Amniotic stem cell (primary cell): ENCODE data around the gene BRSK2.

Experiments used
- DNase-seq: peaks from one replicate; lab custom pipeline; 2025; lab: John Stamatoyannopoulos, UW

Gene BRSK2

DNA sequence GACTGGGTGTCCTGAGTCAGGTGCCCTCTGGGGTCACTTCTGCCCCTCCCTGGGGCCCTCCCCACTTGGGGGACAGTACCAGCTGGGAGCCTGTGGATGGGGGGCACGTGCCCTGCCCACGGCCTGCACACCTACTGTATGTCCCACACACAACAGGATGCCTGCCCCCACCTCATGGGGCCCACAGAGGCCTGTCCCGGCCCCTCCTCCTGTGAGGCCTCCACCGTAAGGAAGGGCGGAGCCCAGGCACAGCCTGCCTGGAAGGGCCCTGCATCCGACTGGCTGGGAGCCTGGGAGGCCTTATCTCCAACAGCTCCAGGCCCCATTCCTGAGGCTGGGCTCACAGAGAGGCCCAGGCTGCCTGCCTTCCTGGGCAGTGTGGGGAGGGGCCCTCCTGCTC, 47.8 kb downstream of the BRSK2 start:
- DNase-seq, result peak; percentile 9

DNA sequence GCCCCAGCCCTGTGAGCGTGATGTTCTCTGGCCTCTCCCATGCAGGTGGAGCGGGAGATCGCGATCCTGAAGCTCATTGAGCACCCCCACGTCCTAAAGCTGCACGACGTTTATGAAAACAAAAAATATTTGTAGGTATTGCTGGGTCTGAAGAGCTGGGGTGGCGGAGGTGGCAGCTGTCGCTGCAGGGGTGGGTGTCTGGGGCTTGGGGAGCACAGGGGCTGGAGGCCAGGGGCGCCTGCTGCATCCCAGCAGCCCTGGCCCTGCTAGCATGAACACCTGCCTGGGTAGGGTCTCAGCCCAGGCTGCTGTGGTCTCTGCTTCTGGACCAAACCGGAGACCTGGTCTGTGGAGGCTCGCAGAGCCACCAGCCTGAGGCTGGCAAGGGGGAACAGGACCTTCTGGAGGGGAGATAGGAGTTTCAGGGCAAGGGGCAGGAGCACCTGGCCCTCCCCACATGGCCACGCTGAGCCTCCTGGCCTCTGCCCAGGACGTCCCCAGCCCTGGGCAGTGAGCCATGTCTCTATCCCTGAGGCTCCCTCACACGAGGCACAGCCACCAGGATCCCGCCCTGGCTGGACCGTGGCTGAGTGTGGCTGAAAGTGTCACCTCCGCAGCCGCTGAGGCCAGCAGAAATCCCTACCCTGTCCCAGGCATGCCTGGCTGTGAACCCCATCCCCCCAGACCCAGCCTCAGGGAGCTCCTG, 48.7 kb downstream of the BRSK2 start:
- DNase-seq, result no peak

DNA sequence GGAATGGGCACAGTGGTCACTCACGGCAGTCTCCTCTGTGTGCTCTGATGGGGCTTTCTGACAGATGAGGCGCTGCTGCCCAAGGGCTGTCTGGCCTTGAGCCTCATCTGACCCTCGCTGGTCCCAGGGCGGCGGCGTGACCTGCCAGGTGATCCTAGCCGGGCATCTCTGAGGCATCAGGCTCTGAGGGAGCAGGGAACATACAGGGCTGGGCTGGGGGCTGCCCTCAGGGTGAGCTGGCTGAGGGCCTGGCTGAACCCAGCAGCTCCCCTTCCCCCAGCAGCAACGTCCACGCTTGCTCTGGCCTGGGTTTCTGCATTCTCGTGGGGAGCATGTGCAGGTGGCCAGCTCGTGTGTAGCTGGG, 49.2 kb downstream of the BRSK2 start:
- no peak for DNase-seq

DNA sequence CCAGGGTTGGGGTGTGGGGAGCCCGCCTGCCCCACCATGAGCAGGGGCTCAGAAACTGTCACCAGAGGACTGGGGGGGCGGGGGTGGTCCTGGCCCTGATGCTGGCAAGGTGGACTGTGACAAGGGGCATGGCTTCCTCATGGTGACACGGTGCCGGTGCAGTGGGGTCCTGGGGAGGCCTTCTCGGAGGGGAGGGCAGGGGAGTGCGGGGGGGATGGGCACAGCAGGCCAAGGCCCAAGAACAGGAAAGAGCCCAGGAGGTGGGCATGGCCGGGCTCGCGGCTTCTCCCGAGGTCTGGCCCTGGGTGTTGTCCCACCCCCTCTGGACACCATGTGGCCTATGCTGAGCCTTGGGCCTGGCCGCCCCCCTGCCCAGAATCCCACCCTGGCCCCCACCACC, 49.6 kb downstream of the BRSK2 start:
- DNase-seq, result no peak

DNA sequence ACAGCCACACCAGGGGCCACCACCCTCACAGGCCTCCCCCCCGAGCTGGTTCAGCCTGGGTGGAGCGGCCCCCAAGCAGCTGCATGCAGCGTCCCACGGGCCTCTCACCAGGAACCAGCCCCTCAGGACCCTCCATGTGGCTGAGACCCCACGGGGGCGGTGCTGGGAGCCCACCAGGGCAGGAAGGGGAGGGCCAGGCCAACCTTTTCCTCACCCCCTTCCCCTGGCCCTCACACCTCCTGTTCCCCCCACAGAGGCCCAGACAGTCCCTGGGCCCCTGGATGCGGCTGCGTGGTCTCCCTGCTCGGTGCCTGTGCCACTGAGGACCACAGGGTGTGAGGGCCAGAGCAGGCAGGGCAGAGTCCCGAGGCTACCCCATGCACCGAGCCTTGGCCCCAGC, 50.3 kb downstream of the BRSK2 start:
- DNase-seq, result no peak

DNA sequence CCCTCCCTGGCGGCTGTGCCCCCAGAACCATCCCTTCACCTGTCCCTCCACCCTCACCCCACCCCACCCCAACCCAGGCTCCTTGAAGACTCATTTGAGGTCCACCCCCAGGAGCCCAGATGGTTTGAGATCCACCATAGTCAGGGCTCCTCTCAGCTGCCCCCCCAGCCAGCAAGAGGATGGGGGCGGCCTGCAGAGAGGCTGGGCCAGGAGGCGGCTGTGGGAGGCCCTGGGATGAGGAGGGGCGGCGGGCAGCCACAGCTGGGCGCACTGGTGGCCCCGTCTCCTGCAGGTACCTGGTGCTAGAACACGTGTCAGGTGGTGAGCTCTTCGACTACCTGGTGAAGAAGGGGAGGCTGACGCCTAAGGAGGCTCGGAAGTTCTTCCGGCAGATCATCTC, 50.8 kb downstream of the BRSK2 start:
- no peak for DNase-seq

DNA sequence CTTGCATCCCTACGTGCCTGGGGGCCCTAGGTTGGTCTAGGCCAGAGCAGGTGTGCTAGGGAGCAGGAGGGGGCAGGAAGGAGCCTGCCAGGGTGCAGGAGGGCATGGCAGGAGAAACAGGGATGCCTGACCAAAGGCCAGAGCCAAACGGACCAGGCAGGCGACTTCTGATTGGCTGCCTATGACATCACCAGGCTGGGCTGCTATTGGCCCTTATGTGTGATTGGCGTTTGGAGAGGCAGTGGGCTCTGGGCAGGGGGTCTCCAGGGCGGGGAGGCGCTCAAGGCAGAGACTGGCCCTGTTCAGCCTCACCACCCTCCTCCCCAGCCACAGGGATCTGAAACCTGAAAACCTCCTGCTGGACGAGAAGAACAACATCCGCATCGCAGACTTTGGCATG, 52.4 kb downstream of the BRSK2 start:
- DNase-seq, result no peak

DNA sequence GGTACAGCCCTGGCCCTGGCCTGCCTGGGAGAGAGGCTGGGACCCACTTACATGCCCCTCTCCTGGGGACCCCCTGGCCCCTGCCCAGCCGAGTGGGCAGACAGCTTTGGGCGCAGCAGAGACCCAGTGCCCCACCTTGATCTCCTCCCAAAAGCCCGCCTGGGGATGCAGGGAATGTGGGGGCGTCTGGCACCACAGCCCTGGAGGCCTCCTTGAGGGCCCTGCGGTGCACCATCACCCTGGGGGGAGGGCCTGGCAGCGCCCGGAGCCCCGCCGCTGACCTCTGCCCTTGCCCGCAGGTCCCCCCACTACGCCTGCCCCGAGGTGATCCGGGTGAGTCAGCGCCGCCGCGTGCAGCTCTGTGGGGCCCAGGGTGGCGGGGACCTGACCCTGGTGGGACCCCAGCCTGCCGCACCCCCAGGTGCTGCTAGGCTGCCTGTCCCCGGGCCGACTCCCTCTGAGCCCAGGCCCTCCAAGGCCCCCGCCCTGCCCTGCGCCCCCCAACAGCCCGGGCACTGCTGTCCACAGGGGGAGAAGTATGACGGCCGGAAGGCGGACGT, 53.2 kb downstream of the BRSK2 start:
- DNase-seq, result no peak

DNA sequence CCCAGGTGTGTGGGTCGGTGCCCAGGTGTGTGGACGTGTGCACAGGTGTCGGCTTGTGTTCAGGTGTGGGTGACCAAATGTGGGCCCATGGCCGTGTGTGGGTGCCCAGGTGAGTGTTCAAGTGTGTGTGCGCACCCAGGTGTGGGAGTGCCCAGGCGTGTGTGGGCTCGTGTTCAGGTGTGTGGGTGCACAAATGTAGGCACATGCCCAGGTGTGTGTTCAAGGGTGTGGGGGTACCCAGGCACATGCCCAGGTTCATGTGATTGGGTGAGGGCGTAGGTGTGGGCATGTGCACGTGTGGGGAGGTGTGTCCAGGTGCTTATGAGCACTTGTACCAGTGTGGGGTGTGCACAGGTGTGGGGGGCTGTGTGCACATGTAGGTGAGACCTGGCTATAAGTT, 54.0 kb downstream of the BRSK2 start:
- no peak for DNase-seq

DNA sequence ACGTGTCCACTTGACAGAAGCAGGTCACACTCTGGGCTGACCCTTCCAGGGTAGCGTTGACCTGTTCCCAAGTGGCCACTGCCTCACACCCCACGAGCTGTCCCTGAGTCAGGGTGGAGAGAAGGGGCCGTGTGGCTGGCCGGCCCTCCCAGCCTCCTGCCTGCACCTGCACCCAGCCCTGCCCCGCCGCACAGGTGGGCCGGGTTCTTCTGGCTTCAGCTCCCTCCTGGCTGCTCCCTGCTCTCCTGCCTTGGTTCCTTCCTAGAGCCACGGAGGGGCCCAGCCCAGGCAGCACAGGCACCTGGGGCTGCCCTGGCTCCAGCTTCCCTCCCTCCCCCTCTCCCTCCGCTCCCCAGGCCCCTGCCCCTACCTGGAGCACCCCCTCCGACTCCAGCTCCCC, 54.6 kb downstream of the BRSK2 start:
- no peak for DNase-seq

DNA sequence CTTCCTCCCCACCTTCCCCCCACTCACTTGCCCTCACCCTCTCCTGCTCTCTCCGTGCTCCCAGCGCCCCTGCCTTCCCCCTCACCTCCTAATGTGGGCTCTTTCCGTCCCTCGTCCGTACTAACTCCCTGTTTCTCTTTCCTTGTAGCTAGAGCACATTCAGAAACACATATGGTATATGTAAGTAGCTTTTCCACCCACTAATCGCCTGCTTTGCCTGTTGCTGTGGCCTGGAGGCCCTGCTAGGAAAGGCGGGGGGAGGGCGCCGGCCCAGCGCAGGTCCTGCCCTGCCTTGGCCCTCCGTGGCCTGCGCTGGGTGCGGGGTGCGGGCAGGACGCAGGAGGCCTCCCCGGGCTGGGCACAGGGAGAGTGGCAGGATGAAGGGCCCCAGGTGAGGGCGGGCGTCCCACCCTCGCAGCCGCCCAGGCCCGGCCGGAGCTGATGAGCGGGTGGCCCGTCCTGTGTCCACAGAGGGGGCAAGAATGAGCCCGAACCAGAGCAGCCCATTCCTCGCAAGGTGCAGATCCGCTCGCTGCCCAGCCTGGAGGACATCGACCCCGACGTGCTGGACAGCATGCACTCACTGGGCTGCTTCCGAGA, 55.2 kb downstream of the BRSK2 start:
- DNase-seq, result no peak

DNA sequence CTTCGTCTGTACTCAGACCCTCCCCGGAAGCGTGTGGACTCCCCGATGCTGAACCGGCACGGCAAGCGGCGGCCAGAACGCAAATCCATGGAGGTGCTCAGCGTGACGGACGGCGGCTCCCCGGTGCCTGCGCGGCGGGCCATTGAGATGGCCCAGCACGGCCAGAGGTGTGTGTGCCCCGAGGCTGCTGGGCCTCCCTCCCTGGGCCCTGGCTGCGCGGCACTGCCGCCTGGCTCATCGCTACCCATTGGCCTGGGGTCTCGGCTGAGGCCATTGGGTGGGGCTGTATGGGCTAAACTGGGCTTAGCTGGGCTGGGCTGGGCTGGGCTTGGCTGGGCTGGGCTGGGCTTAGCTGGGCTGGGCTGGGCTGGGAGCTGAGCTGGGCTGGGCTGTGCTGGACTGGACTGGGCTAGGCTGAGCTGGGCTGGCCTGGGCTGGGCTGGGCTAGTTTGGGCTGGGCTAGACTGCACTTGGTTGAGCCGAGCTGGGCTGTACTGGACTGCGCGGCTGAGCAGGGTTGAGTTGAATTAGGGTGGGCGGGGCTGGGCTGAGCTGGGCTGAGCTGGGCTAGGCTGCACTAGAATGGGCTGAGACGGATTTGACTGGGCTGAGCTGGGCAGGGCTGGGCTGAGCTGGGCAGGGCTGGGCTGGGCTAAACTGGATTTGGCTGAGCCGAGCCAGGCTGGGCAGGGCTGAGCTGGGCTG, 56.2 kb downstream of the BRSK2 start:
- DNase-seq, result no peak

DNA sequence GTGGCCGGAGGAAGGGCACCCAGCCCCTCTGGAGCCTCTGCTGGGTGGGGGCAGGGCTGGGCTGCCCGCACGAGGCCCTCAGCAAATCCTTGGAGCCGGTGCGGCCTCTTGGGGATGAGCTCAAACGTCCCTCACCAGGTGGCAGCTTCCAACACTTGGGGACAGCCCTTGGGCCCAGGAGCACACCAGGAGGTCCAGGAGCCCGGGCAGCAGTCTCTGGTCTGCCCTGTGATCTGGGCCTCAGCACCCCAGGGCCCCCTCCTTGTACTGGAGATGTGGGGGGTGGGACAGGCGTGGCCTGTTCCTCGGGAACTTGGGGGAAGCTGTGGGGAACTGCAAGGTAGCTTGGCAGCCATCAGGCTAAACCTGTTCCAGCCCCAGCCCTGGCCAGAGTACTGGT, 56.9 kb downstream of the BRSK2 start:
- DNase-seq, result no peak

DNA sequence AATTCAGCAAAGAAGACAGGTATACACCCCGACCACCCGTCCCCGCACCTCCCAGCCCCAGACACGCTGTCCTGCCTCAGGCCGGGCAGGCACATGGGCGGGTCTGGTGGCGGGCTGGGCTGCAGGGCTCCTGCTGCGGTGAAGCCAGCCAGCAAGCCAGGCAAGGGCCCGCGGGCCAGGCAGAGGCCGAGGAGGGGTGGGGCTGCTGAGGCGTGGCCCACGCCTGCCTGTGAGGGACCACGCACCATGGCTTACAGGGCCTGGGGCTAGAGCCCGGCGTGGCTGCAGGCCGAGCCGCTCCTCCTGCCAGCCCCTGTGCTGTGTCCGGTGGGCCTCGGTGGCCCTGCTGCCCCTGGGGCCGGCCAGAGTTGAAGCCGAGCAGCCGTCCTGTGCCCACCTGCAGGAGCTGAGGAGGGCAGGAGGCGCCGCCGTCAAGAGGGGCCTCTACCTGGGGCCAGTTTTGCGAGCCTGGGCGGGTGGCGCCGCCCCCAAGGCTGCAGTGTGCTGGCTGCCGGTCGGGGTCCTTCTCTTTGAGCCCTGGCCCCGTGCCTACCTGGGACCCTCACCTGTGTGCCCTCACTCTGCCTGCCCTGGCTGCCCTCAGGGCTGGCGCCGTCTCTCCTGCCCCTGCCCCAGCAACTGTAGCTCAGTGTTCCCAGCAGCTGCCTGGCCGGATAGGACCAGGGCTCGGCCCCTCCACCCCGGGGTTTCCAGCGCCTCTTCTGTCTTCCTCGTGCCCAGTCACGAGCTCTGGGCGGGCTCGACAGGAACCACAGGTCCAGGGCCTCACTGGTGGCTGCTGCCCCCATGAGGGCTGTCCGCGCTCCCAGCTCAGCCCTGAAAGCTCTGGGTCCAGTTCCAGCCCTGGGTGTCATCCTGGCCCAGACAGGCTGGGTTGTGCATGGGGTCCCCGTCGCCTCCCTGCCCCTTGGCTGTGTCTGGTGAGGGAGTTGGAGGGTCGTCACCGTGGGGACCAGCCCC, 58.4 kb downstream of the BRSK2 start:
- DNase-seq, result no peak

DNA sequence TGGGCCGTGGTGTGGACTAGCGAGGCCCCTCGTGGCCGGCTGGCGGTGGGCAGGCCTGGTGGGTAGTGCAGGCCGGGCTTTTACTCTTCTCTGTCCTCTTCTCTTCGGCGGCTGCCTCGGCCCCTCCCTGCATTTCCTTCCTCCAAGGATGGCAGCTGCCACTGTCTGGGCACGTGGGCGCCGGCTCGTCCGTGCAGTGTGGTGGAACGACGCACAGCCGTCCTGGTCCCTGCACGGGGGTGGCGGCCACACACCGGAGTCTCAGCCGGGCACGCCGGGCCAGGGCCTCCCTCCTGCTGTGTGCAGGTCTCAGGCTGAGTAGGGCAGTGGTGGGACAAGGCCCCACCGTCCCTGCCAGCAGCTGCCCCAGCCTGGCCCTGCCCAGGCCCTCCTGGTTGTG, 59.1 kb downstream of the BRSK2 start:
- no peak for DNase-seq

DNA sequence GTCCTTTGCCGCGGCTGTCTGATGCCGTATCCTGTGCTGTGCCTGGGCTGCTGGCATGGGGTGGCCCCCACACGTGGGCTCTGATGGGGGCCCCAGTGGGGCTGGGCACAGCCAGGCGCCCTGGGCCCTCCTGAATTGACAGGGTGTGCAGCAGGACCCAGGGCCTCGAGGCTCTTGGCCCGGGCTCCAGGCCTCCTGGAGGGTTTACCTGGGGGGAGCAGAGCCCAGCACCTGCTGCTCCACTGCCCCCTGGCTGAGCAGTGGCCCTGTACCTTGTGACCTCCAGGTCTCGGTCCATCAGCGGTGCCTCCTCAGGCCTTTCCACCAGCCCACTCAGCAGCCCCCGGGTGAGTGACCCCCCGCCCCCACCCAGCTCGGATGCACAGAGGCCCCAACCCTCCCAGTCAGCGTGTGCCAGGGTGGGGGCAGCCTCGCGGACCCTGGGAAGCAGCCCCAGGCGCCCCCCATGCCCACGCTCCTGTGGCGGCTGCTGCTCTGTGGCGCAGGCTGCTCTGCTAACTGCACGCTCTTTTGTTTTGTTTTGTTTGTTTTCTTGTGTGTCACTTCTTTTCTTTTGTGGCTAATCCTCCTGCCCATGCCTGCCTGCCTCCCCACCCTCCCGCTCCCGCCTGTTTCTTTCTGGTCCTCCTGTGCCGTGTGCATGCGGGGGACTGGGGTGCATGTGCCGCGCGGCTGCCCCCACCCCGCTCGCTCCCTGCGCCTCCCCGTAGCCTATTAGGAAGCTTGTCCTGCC, 59.9 kb downstream of the BRSK2 start:
- no peak for DNase-seq

DNA sequence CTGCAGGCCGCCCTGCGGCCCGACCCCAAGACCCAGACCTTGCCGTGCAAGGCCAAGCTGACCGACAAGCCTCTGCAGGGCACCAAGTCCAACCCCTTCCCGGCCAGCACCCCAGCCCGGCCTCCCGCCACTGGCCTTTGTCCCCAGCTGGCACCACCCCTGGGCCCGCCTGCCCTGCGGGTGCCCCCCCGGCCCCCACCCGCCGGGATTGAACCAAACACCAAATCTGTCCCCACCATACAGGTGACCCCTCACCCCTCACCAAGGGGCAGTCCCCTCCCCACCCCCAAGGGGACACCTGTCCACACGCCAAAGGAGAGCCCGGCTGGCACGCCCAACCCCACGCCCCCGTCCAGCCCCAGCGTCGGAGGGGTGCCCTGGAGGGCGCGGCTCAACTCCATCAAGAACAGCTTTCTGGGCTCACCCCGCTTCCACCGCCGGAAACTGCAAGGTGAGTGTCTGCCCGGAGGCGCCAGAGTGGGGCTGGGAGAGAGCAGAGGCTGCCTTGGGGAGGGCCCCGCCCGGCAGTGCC, 60.7 kb downstream of the BRSK2 start:
- no peak for DNase-seq

DNA sequence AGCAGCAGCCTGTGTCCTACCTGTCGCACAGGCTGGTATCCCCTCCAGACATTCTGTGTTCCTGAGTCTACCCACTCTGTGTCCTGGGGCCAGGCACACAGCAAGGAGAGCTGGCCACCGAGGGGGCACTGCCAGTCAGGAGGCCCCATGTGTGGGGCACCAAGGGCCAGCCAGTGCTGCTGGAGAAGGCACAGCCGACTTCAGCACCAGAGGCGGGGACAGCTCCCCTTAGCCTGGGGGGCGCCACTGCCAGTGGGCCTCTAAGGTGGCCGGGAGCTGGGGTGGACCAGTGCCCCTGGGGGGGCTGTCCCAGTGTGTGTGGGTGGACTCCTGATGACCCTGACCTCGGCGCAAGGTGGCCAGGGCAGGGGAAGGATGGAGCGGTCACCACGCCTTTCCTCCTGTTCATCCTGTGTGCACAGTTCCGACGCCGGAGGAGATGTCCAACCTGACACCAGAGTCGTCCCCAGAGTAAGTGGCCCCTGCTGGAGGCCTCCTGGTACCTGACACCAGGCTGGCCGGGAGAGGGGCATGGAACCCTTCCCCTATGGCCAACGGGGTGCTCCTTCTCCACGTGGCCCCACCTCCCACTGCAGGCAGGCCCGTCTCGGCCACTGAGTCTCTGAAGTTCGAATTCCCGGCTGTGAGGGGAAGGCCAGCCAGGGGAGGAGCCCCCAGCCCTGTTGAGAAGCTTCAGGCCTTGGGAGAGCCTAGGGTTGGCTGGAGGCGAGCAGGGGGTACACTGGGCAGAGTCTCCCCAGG, 61.4 kb downstream of the BRSK2 start:
- no peak for DNase-seq

DNA sequence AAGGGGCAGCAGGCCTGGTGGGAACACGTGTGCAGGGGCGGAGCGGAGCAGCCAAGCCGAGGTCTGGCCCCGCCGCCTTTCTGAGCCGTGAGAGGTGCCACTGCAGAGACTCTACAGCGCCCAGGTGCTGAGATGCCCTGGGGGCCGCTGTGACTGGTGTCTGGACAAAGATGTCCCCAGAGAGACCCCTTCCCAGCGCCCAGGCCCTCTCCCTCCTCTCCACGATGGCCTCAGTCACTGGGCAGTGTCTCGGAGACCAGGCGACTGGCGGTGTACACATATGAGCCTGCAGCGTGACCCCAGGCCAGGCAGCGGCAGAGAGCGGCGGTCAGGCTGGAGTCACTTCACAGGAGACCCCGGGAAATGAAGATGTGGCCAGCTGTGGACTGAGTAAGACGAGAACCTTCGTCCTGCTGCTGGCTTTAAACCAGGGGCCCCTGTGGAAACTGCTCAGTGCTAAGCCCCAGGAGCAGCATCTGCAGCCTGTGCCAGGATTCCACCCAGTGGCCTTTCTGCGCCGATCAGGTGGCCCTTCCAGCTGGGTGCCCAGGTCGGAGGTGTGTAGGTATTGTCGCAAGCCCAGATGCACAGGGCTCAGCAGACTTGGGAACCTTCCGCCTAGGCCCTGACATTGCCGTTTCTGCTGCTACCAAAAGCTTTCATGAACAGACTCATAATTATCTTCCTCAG, 62.2 kb downstream of the BRSK2 start:
- DNase-seq, result no peak

DNA sequence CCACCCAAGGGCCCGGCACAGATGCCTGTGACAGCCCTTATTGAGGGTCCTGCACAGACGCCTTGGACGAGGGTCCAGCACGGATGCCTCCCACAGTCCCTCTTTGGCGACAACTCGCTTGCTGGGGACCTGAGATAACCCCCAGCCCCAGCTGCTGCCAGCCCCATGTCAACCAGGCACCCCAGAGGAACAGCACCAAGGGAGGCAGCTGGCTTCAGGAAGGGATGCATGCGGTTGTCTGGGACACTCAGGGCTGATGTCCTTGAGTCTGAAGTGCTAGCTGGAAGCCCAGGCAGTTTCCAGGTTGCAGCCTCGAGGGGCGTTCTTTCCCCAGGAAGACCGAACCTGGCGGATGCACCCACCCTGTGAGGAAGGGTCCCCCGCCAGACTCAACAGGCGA, 63.0 kb downstream of the BRSK2 start:
- no peak for DNase-seq
